Thyroid gland (tissue), 4 donors: ENCODE data around the gene RSPO1.

Experiments used
- POLR2A ChIP-seq, 2 donors: fragments of 450-650 bp; IDR thresholded peaks; one replicate each; pipeline ENCODE4 v1.6.1; 2017; ENCODE audit warnings: antibody characterized with exemption in 2 of 2, mild to moderate bottlenecking in 2 of 2, moderate library complexity in 1 of 2
- TF ChIP-seq, protein P1 (sequence below), 6 experiments: fragments of 200-600 bp in 3 of 6; fragments of 450-650 bp in 3 of 6; sonication (generic) in 3 of 6; IDR thresholded peaks; one replicate each; pipeline ENCODE4 v1.5.1; 2016 to 2019; ENCODE audit warnings: antibody characterized with exemption in 6 of 6, mild to moderate bottlenecking in 2 of 6, inconsistent platforms in 1 of 6, moderate library complexity in 1 of 6

DNA sequence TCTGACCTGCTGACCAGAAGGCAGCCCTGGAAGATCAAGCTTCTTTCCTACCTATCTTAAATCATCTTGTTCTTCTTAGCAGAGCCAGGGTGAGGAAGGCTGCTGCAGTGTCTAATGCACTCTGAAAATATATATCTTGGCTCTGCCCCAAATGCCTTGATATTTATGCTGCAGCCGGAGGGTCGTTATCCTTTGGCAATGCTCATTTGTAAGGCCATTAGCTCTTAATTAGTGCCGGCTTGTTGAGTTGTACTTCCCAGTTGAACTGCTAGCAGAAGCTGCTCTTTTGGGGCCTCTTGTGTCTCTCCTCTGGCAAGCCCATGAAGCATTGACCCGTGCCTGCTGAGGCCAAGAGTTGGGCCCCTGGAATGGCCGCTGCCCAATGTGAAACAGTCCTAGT, 34.8 kb downstream of the RSPO1 start:
- TF ChIP-seq, protein P1, sequence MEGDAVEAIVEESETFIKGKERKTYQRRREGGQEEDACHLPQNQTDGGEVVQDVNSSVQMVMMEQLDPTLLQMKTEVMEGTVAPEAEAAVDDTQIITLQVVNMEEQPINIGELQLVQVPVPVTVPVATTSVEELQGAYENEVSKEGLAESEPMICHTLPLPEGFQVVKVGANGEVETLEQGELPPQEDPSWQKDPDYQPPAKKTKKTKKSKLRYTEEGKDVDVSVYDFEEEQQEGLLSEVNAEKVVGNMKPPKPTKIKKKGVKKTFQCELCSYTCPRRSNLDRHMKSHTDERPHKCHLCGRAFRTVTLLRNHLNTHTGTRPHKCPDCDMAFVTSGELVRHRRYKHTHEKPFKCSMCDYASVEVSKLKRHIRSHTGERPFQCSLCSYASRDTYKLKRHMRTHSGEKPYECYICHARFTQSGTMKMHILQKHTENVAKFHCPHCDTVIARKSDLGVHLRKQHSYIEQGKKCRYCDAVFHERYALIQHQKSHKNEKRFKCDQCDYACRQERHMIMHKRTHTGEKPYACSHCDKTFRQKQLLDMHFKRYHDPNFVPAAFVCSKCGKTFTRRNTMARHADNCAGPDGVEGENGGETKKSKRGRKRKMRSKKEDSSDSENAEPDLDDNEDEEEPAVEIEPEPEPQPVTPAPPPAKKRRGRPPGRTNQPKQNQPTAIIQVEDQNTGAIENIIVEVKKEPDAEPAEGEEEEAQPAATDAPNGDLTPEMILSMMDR (IDR thresholded peaks at IDR 0.05), result no peak
- no peak for TF ChIP-seq POLR2A (IDR thresholded peaks at IDR 0.05)
